CD4-positive, alpha-beta T cell treated with Interleukin-4 for 4 hours (primary cell): Measurements from ENCODE around the gene MEGF6.

Source experiments
- DNase-seq: peaks from one replicate; pipeline ENCODE4 v3.0.0-alpha.2; 2020

MEGF6 gene

GRCh38 chr1:3608154-3608553, 3.2 kb downstream of the MEGF6 start:
- DNase-seq, result no peak

- no peak for DNase-seq
These were observed 3.6 kb downstream of the MEGF6 start for GRCh38 chr1:3607703-3608065.

- no peak for DNase-seq
These were observed 4.3 kb downstream of the MEGF6 start for GRCh38 chr1:3606779-3607702.

GRCh38 chr1:3604997-3605823, 6.1 kb downstream of the MEGF6 start:
- DNase-seq, result no peak

GRCh38 chr1:3604468-3604974, 6.8 kb downstream of the MEGF6 start:
- DNase-seq, result no peak

GRCh38 chr1:3603571-3604467, 7.5 kb downstream of the MEGF6 start:
- no peak for DNase-seq

GRCh38 chr1:3603156-3603555, 8.2 kb downstream of the MEGF6 start:
- no peak for DNase-seq

- DNase-seq, result no peak
These were observed 8.9 kb downstream of the MEGF6 start for GRCh38 chr1:3602375-3602774.

GRCh38 chr1:3601743-3602142, 9.6 kb downstream of the MEGF6 start:
- DNase-seq, result no peak

GRCh38 chr1:3600354-3600753, 11.0 kb downstream of the MEGF6 start:
- no peak for DNase-seq

GRCh38 chr1:3599816-3600215, 11.5 kb downstream of the MEGF6 start:
- no peak for DNase-seq

- DNase-seq, result no peak
These were observed 12.0 kb downstream of the MEGF6 start for GRCh38 chr1:3599286-3599811.

GRCh38 chr1:3598522-3599285, 12.6 kb downstream of the MEGF6 start:
- no peak for DNase-seq

- DNase-seq, result no peak
These were observed 13.2 kb downstream of the MEGF6 start for GRCh38 chr1:3598051-3598491.

GRCh38 chr1:3597599-3597964, 13.7 kb downstream of the MEGF6 start:
- peak; percentile 12 for DNase-seq

- DNase-seq, result no peak
These were observed 14.4 kb downstream of the MEGF6 start for GRCh38 chr1:3596663-3597598.

- no peak for DNase-seq
These were observed 15.4 kb downstream of the MEGF6 start for GRCh38 chr1:3595949-3596348.

GRCh38 chr1:3594706-3595377, 16.5 kb downstream of the MEGF6 start:
- no peak for DNase-seq

- no peak for DNase-seq
These were observed 17.6 kb downstream of the MEGF6 start for GRCh38 chr1:3593745-3594144.

GRCh38 chr1:3593334-3593733, 18.0 kb downstream of the MEGF6 start:
- DNase-seq, result no peak
